Gastrocnemius medialis (tissue), 4 donors: ENCODE data around the gene RAB3A. TPM values are rescaled to one million over a fixed set of nuclear protein-coding genes. Genes with fewer than 3 reads are reported as not detected.
A peak's percentile ranks its signal among the peaks of the same experiment; 100 is the strongest.

Experiments used
- ATAC-seq, 2 donors: fragments of 150-250 bp; one replicate each; pipeline ENCODE4 v1.9.1; 2016
- DNase-seq, 2 donors: peaks; one replicate each; pipeline ENCODE4 v3.0.0-alpha.2; 2019
- H3K27ac ChIP-seq, 4 donors: fragments of 200-600 bp; sonication (generic); 1 replicate in 1 of 4; 2 replicates in 3 of 4; pipeline ENCODE4 v1.5.1; 2016 to 2018; ENCODE audit warnings: mild to moderate bottlenecking in 2 of 4, moderate library complexity in 1 of 4
- H3K27me3 ChIP-seq, 3 donors: fragments of 200-600 bp; sonication (generic) in 2 of 3; 1 replicate in 1 of 3; 2 replicates in 2 of 3; pipeline versions ENCODE4 v1.5.1 to v1.6.0; 2016 to 2019; ENCODE audit warnings: mild to moderate bottlenecking in 1 of 3, moderate library complexity in 1 of 3
- H3K36me3 ChIP-seq, 2 donors: fragments of 200-600 bp; sonication (generic) in 1 of 2; one replicate each; pipeline ENCODE4 v1.5.1; 2017 to 2018
- H3K4me1 ChIP-seq, 2 donors: fragments of 200-600 bp; sonication (generic) in 1 of 2; one replicate each; pipeline ENCODE4 v1.5.1; 2016 to 2017; ENCODE audit warnings: mild to moderate bottlenecking in 2 of 2
- H3K4me3 ChIP-seq, 4 donors: fragments of 200-600 bp; sonication (generic) in 3 of 4; 1 replicate in 1 of 4; 2 replicates in 3 of 4; pipeline ENCODE4 v1.5.1; 2016 to 2019; ENCODE audit warnings: mild to moderate bottlenecking in 2 of 4
- H3K9me3 ChIP-seq, 3 donors: fragments of 200-600 bp; sonication (generic) in 2 of 3; 1 replicate in 1 of 3; 2 replicates in 2 of 3; pipeline ENCODE4 v1.5.1; 2016 to 2019
- CTCF ChIP-seq, 5 experiments: fragments of 450-650 bp in 3 of 5; fragments of 200-600 bp in 2 of 5; sonication (generic) in 2 of 5; IDR thresholded peaks in 4 of 5; conservative IDR thresholded peaks in 1 of 5; 1 replicate in 4 of 5; 2 replicates in 1 of 5; pipeline ENCODE4 v1.5.1; 2016 to 2019; ENCODE audit warnings: antibody characterized with exemption in 5 of 5, mild to moderate bottlenecking in 3 of 5, moderate library complexity in 3 of 5
- POLR2A ChIP-seq, 2 donors: fragments of 450-650 bp; IDR thresholded peaks; one replicate each; pipeline ENCODE4 v1.6.1; 2017; ENCODE audit warnings: antibody characterized with exemption in 2 of 2, mild to moderate bottlenecking in 2 of 2, moderate library complexity in 2 of 2
- in situ Hi-C, 4 donors: fragments of 200-750 bp; cut with MboI; loops; one replicate each; pipeline versions ENCODE4 v1.15.0 to v1.8.0; 2017; ENCODE audit warnings: low sequenced_read_pairs in 4 of 4
- intact Hi-C: fragments of 100-400 bp; cut with DNase I; formaldehyde crosslinking; loops from one replicate; pipeline ENCODE4 v1.15.1; 2023; ENCODE audit warnings: low total_unique reads
- total RNA-seq, 4 donors: library from RNA; depleted of rRNA; stranded (reverse); fragments of >200 nt; gene quantifications; one replicate each; pipeline versions ENCODE4 v1.1.0 to v1.2.3, GENCODE V29; 2016

Gene RAB3A
- total RNA-seq, 4 donors from 2014 or later: 0.51 to 2.3 TPM; not detected in 2

DNA sequence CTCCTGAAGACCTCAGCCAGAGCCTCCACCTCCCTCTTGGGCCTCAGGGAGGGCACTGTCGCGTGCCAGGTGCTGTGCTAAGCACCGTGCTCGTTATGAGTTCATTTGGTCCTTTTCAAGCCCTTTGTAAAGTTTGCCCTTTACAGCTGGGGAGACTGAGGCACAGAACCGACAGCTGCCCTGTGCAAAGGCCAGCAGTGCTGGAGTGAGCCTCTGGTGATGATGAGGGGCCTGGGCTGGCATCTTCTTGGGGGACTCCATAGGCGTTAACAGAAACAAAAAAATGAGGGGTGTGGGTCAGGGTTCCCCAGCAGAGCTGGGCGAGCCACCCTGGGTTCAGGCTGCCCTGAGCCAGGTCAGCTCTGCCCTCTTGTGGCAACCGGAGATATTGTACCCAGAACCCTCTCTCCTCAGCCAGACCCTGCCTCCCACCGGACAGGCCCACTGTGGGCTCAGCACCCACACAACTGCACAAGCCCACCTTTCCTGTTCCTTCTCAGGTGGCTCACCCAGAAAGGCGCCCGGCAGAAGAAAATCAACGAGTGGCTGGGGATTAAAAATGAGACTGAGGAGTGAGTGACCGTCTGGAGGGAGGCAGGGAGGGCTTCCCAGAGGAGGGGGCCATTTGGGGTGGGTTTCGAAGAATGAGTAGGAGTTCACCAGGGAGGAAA, 35.7 kb downstream of the RAB3A start:
- TF ChIP-seq POLR2A (IDR thresholded peaks at IDR 0.05) (no peak), CTCF (IDR thresholded peaks at IDR 0.05 in 4 of 5, conservative IDR thresholded peaks at IDR 0.05 in 1 of 5) (peak; percentile 53 to 72 (median 68))
- DNase-seq: peak in 1 of 2 donors; percentile 23
- peak; percentile 51 to 56 for ATAC-seq
- no peaks in the 10 kb centered on the region for H3K4me1 ChIP-seq
- in situ Hi-C loops (loop anchor here in 3 of 4 donors (10.0 kb wide), 1 partner anchor 53 kb away; no protein-coding TSS in a partner anchor), intact Hi-C loops (loop anchor here (1.0 kb wide), 1 partner anchor 55 kb away; no protein-coding TSS in a partner anchor)
- H3K27ac ChIP-seq: no peak overlapping the region
- H3K4me3 ChIP-seq: no peak overlapping the region
- no peaks in the 10 kb centered on the region for H3K9me3 ChIP-seq
- no peaks in the 10 kb centered on the region for H3K27me3 ChIP-seq
- H3K36me3 ChIP-seq: peaks cover 0 to 62% of the 10 kb centered on the region in 2 donors

GRCh38 chr19:18167011-18167410, 36.8 kb downstream of the RAB3A start:
- H3K27ac ChIP-seq: no peak overlapping the region
- H3K27me3 ChIP-seq: no peaks in the 10 kb centered on the region
- intact Hi-C loops (no loop called here), in situ Hi-C loops (loop anchor here in 3 of 4 donors (10.0 kb wide), 1 partner anchor 52 kb away; no protein-coding TSS in a partner anchor)
- no peak for TF ChIP-seq POLR2A (IDR thresholded peaks at IDR 0.05)
- no peak for TF ChIP-seq CTCF (IDR thresholded peaks at IDR 0.05 in 4 of 5, conservative IDR thresholded peaks at IDR 0.05 in 1 of 5)
- no peaks in the 10 kb centered on the region for H3K9me3 ChIP-seq
- no peaks in the 10 kb centered on the region for H3K4me1 ChIP-seq
- H3K4me3 ChIP-seq: no peak overlapping the region
- H3K36me3 ChIP-seq: peaks cover 0 to 72% of the 10 kb centered on the region in 2 donors
- no peak for ATAC-seq
- no peak for DNase-seq

DNA sequence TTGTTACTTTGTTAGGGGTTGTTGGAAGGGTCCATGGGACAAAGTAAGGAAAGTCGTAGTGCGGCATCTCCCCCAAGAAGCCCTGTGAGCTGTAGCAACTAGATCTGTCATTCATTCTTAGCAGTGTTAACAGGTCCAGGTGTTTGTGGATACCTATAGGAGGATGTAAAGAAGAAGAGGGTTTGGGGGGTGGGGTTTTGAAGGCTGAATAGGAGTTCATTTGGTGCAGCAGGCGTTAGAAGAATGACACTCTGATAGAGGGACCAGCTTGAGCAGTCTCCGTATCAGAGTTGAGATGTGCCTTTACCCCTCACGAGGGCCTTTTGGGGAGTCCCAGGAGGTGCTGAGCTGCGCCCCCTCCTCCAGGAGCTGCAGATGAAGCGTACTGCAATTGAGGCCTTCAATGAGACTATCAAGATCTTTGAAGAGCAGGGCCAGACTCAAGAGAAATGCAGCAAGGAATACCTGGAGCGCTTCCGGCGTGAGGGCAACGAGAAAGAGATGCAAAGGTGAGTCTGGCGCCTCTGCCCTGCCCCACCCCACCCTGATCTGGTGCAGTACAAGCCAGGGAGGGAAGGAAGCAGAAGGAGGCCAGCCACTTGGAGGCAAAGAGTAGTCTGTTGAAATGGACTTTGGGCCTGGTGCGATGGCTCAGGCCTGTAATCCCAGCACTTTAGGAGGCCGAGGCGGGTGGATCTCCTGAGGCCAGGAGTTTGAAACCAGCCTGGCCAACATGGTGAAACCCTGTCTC, 37.9 kb downstream of the RAB3A start:
- Histone ChIP-seq H3K27ac (no peak overlapping the region), H3K27me3 (no peaks in the 10 kb centered on the region), H3K9me3 (no peaks in the 10 kb centered on the region), H3K4me3 (no peak overlapping the region), H3K4me1 (peaks cover 0 to 5% of the 10 kb centered on the region in 2 donors), H3K36me3 (peaks cover 0 to 73% of the 10 kb centered on the region in 2 donors)
- DNase-seq: no peak
- in situ Hi-C loops: loop anchor here in 3 of 4 donors (10.0 kb wide), 1 partner anchor 51 kb away; no protein-coding TSS in a partner anchor
- intact Hi-C loops: no loop called here
- TF ChIP-seq POLR2A (IDR thresholded peaks at IDR 0.05) (no peak), CTCF (IDR thresholded peaks at IDR 0.05 in 4 of 5, conservative IDR thresholded peaks at IDR 0.05 in 1 of 5) (no peak)
- no peak for ATAC-seq

- no peak for ATAC-seq
- in situ Hi-C loops: loop anchor here in 3 of 4 donors (10.0 kb wide), 1 partner anchor 49 kb away; no protein-coding TSS in a partner anchor
- no peak for DNase-seq
- Histone ChIP-seq H3K36me3 (peaks cover 0 to 66% of the 10 kb centered on the region in 2 donors), H3K27ac (no peak overlapping the region), H3K9me3 (no peaks in the 10 kb centered on the region), H3K4me1 (peaks cover 3 to 17% of the 10 kb centered on the region in 2 donors), H3K4me3 (no peak overlapping the region), H3K27me3 (no peaks in the 10 kb centered on the region)
- intact Hi-C loops: no loop called here
- TF ChIP-seq CTCF (IDR thresholded peaks at IDR 0.05 in 4 of 5, conservative IDR thresholded peaks at IDR 0.05 in 1 of 5) (no peak), POLR2A (IDR thresholded peaks at IDR 0.05) (no peak)
Measured at GRCh38 chr19:18164072-18164471, 39.8 kb downstream of the RAB3A start.
